ENCODE measurements around the gene DOHH.

DOHH gene

GRCh38 chr19:3480383-3481091, 19.9 kb downstream of the DOHH start, which contains the start of gene SMIM24:
Gene SMIM24, minus strand, starts transcription at chr19:3480525. Its CDS starts 62 bp downstream, at chr19:3480463.
- TF ChIP-seq, protein P1, sequence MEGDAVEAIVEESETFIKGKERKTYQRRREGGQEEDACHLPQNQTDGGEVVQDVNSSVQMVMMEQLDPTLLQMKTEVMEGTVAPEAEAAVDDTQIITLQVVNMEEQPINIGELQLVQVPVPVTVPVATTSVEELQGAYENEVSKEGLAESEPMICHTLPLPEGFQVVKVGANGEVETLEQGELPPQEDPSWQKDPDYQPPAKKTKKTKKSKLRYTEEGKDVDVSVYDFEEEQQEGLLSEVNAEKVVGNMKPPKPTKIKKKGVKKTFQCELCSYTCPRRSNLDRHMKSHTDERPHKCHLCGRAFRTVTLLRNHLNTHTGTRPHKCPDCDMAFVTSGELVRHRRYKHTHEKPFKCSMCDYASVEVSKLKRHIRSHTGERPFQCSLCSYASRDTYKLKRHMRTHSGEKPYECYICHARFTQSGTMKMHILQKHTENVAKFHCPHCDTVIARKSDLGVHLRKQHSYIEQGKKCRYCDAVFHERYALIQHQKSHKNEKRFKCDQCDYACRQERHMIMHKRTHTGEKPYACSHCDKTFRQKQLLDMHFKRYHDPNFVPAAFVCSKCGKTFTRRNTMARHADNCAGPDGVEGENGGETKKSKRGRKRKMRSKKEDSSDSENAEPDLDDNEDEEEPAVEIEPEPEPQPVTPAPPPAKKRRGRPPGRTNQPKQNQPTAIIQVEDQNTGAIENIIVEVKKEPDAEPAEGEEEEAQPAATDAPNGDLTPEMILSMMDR (conservative IDR thresholded peaks at IDR 0.05; ENCODE audit: control insufficient read depth, insufficient read depth, low read depth, low read length), result no peak
- DNase-seq (ENCODE audit: low read depth), result no peak
- H3K4me3 ChIP-seq (ENCODE audit: control insufficient read depth, low read depth, low read length), result no peak within 1 kb of the TSS

DNA sequence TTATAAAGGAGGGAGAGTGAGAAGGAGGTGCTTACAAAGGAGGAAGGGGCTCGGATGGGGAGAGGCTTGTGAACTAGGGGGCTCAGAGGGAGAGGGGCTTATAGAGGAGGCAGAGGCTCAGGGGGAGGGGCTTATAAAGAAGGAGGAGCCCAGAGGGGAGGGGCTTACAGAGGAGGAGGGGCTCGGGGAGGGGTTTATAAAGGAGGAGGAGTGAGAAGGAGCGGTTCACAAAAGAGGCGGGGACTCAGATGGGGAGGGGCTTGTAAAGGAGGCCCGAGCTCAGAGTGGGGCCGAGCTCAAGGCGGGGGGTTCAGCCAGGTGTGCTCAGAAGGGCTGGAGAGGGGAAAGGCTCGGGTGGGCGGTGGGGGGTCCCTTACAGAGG, 20.6 kb downstream of the DOHH start:
- TF ChIP-seq, protein P1 (conservative IDR thresholded peaks at IDR 0.05; ENCODE audit: control insufficient read depth, insufficient read depth, low read depth, low read length), result no peak
- DNase-seq (ENCODE audit: low read depth), result no peak
- no peak overlapping the region for H3K4me3 ChIP-seq (ENCODE audit: control insufficient read depth, low read depth, low read length)

DNA sequence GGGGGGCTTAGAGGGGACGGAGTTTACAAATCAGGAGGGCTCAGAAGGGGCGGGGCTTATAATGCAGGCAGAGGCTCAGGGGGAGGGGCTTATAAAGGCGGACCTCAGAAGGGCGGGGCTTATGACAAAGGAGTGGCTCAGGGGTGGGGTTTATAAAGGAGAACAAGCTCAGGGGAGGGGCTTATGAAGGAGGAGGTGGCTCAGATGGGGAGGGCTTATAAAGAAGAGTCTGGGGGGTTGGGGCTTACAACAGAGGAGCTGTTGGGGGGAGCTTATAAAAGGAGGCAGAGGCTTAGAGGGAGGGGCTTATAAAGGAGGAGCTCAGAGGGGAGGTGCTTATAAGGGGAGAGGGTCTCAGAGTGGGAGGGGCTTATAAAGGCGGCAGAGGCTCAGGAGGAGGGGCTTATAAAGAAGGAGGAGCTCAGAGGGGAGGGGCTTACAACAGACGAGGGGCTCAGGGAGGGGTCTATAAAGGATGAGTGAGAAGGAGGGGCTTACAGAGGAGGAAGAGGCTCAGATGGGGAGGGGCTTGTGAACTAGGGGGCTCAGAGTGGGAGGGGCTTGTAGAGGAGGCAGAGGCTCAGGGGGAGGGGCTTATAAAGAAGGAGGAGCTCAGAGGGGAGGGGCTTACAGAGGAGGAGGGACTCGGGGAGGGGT, 21.2 kb downstream of the DOHH start:
- TF ChIP-seq, protein P1 (conservative IDR thresholded peaks at IDR 0.05; ENCODE audit: control insufficient read depth, insufficient read depth, low read depth, low read length), result no peak
- H3K4me3 ChIP-seq (ENCODE audit: control insufficient read depth, low read depth, low read length), result no peak overlapping the region
- DNase-seq (ENCODE audit: low read depth), result peak; percentile 27

- TF ChIP-seq, protein P1 (conservative IDR thresholded peaks at IDR 0.05; ENCODE audit: control insufficient read depth, insufficient read depth, low read depth, low read length), result no peak
- no peak overlapping the region for H3K4me3 ChIP-seq (ENCODE audit: control insufficient read depth, low read depth, low read length)
- DNase-seq (ENCODE audit: low read depth), result no peak
Observed at GRCh38 chr19:3478409-3479176, 21.9 kb downstream of the DOHH start.

- DNase-seq (ENCODE audit: low read depth), result no peak
- no peak overlapping the region for H3K4me3 ChIP-seq (ENCODE audit: control insufficient read depth, low read depth, low read length)
- TF ChIP-seq, protein P1 (conservative IDR thresholded peaks at IDR 0.05; ENCODE audit: control insufficient read depth, insufficient read depth, low read depth, low read length), result no peak
Observed at GRCh38 chr19:3477951-3478350, 22.5 kb downstream of the DOHH start.

DNA sequence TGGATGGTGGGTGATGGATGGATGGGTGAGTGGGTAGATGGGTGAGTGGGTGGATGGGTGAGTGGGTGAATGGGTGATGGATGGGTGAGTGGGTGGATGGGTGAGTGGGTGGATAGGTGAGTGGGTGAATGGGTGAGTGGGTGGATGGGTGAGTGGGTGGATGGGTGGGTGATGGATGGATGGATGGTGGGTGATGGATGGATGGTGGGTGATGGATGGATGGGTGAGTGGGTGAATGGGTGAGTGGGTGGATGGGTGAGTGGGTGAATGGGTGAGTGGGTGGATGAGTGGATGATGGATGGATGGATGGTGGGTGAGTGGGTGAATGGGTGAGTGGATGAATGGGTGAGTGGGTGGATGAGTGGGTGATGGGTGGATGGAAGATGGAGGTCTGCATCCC, 23.0 kb downstream of the DOHH start:
- TF ChIP-seq, protein P1 (conservative IDR thresholded peaks at IDR 0.05; ENCODE audit: control insufficient read depth, insufficient read depth, low read depth, low read length), result no peak
- no peak overlapping the region for H3K4me3 ChIP-seq (ENCODE audit: control insufficient read depth, low read depth, low read length)
- DNase-seq (ENCODE audit: low read depth), result no peak
